Erythroblast (primary cell): ENCODE data around the gene NPB.

Experiments
- GATA1 ChIP-seq: IDR thresholded peaks from 2 replicates; pipeline ENCODE4 v1.6.1; 2011; ENCODE audit warnings: low read depth, mild to moderate bottlenecking, control low read depth, low read length, moderate library complexity
- POLR2A ChIP-seq: IDR thresholded peaks from 2 replicates; pipeline ENCODE4 v1.6.1; 2011; ENCODE audit warnings: mild to moderate bottlenecking, low read length

GRCh38 chr17:81931189-81931556, 29.1 kb downstream of the NPB start:
- no peak for TF ChIP-seq POLR2A
- TF ChIP-seq GATA1 = no peak
